Peyer's patch (tissue), 4 donors: ENCODE data around the gene GPSM1. TPM values are rescaled to one million over a fixed set of nuclear protein-coding genes. Genes with fewer than 3 reads are reported as not detected.

ENCODE experiments used
- DNase-seq, 3 donors: peaks; one replicate each; pipeline ENCODE4 v3.0.0-alpha.2; 2017 to 2019
- H3K27ac ChIP-seq, 4 donors: fragments of 200-600 bp; sonication (generic); one replicate each; pipeline ENCODE4 v1.5.1; 2016 to 2019
- H3K27me3 ChIP-seq, 2 donors: fragments of 200-600 bp; sonication (generic); one replicate each; pipeline ENCODE4 v1.5.1; 2019
- H3K36me3 ChIP-seq, 3 donors: fragments of 200-600 bp; sonication (generic); one replicate each; pipeline ENCODE4 v1.5.1; 2016 to 2019
- H3K4me1 ChIP-seq, 4 donors: fragments of 200-600 bp; sonication (generic); one replicate each; pipeline ENCODE4 v1.5.1; 2016 to 2019
- H3K4me3 ChIP-seq, 4 donors: fragments of 200-600 bp; sonication (generic); 1 replicate in 3 of 4; 2 replicates in 1 of 4; pipeline ENCODE4 v1.5.1; 2016 to 2019; ENCODE audit warnings: mild to moderate bottlenecking in 1 of 4
- H3K9me3 ChIP-seq, 4 donors: fragments of 200-600 bp; sonication (generic); one replicate each; pipeline ENCODE4 v1.5.1; 2016 to 2019; ENCODE audit warnings: mild to moderate bottlenecking in 1 of 4
- POLR2A ChIP-seq, 2 donors: fragments of 450-650 bp; IDR thresholded peaks; one replicate each; pipeline ENCODE4 v1.5.1; 2017; ENCODE audit warnings: antibody characterized with exemption in 2 of 2, mild to moderate bottlenecking in 2 of 2, moderate library complexity in 2 of 2
- total RNA-seq, 4 donors: library from RNA; depleted of rRNA; stranded (reverse); fragments of >200 nt; gene quantifications; one replicate each; pipeline ENCODE4 v1.1.0, GENCODE V29; 2016
- TF ChIP-seq, protein P1 (sequence below), 6 experiments: fragments of 450-650 bp in 4 of 6; fragments of 200-600 bp in 2 of 6; sonication (generic) in 1 of 6; IDR thresholded peaks; one replicate each; pipeline ENCODE4 v1.5.1; 2017 to 2019; ENCODE audit warnings: antibody characterized with exemption in 6 of 6, mild to moderate bottlenecking in 3 of 6, moderate library complexity in 1 of 6

GPSM1 gene
- total RNA-seq, 4 donors from 2014 or later: 3.7 to 25.6 (median 6.0) TPM

DNA sequence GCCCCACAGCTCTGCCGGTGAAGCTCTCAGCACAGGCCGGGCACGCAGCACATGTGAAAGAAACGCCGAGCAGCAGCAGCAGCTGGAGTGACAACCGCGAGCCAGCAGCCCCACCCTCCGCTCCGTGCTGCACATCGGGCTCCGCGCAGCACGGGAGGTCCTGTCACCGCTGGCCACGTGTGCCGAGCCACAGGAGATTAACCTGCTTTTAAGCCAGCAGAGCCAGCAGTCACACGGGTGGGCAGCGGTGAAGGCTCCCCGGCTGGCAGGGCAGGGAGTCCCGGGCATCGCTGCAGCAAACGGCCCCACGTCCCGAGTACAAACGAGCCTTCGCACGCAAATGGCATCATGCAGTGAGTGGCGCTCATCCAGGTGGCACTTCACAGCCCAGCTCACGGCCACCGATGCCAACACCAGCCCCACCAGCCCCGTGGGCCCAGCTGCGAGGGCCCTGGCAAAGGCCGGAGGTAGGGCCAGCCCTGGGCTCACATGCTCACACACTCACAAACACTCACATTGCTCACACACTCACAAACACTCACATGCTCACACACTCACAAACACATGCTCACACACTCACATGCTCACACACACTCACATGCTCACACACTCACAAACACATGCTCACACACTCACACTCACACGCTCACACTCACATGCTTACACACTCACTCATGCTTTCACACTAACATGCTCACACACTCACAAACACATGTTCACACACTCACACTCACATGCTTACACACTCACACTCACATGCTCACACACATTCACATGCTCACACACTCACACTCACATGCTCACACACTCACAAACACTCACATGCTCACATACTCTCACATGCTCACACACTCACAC lies 34.5 kb upstream of the GPSM1 start:
- TF ChIP-seq, protein P1, sequence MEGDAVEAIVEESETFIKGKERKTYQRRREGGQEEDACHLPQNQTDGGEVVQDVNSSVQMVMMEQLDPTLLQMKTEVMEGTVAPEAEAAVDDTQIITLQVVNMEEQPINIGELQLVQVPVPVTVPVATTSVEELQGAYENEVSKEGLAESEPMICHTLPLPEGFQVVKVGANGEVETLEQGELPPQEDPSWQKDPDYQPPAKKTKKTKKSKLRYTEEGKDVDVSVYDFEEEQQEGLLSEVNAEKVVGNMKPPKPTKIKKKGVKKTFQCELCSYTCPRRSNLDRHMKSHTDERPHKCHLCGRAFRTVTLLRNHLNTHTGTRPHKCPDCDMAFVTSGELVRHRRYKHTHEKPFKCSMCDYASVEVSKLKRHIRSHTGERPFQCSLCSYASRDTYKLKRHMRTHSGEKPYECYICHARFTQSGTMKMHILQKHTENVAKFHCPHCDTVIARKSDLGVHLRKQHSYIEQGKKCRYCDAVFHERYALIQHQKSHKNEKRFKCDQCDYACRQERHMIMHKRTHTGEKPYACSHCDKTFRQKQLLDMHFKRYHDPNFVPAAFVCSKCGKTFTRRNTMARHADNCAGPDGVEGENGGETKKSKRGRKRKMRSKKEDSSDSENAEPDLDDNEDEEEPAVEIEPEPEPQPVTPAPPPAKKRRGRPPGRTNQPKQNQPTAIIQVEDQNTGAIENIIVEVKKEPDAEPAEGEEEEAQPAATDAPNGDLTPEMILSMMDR (IDR thresholded peaks at IDR 0.05): no peak
- no peak for TF ChIP-seq POLR2A (IDR thresholded peaks at IDR 0.05)
- no peak overlapping the region for H3K27ac ChIP-seq

DNA sequence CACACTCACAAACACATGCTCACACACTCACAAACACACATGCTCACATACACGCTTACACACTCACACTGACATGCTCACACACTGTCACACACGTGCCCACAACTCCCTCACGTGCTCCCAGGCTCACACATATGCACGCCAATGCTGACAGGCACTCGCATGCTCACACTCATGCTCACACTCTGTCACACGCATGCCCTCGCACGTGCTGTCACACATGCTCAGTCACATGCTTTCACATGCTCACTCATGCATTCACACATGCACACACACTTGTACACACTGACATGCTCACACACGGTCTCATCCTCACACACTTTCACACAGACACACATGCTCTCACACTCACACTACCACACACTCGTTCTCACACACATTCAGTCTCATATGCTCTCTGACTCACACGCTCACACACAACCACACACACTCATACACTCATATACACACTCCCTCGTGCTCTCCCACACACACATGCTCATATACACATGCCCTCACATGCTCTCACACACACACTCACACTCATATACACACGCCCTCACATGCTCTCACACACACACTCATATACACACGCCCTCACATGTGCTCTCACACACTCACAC lies 33.8 kb upstream of the GPSM1 start:
- Histone ChIP-seq H3K36me3 (no peaks in the 10 kb centered on the region), H3K27ac (no peak overlapping the region), H3K27me3 (no peaks in the 10 kb centered on the region), H3K9me3 (no peaks in the 10 kb centered on the region), H3K4me3 (no peak overlapping the region), H3K4me1 (peaks cover 0 to 13% (median 0%) of the 10 kb centered on the region in 4 donors)
- no peak for DNase-seq
- TF ChIP-seq, protein P1 (IDR thresholded peaks at IDR 0.05): no peak
- TF ChIP-seq POLR2A (IDR thresholded peaks at IDR 0.05): no peak

More for the DNA sequence above, 34.5 kb upstream of the GPSM1 start:
- no peaks in the 10 kb centered on the region for H3K27me3 ChIP-seq
- H3K9me3 ChIP-seq: no peaks in the 10 kb centered on the region
- peaks cover 0 to 13% (median 0%) of the 10 kb centered on the region in 4 donors for H3K4me1 ChIP-seq
- no peak overlapping the region for H3K4me3 ChIP-seq
- H3K36me3 ChIP-seq: no peaks in the 10 kb centered on the region
- no peak for DNase-seq

DNA sequence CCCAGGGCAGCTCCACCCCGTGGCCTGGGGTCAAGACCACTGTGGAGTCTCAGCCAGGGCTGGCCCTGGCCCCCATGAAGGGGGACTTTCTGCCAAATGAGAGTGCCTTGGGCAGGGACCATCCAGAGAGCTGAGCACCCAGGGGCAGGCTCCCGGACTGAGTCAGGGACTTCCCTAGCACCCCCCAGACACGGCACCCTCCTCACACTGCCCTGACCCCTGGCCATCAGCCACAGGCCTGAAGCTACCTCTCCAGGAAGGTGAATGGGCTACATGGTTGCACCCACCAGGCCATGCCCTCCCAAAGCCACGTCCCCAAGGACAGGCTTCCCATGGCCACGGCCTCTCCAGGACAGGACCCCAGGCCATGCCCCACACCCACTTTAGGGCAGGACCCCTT lies 32.9 kb upstream of the GPSM1 start:
- DNase-seq: no peak
- H3K27ac ChIP-seq: no peak overlapping the region
- H3K9me3 ChIP-seq: no peaks in the 10 kb centered on the region
- H3K36me3 ChIP-seq: no peaks in the 10 kb centered on the region
- TF ChIP-seq, protein P1 (IDR thresholded peaks at IDR 0.05): no peak
- no peak for TF ChIP-seq POLR2A (IDR thresholded peaks at IDR 0.05)
- no peaks in the 10 kb centered on the region for H3K27me3 ChIP-seq
- peaks cover 0 to 13% (median 0%) of the 10 kb centered on the region in 4 donors for H3K4me1 ChIP-seq
- H3K4me3 ChIP-seq: no peak overlapping the region

DNA sequence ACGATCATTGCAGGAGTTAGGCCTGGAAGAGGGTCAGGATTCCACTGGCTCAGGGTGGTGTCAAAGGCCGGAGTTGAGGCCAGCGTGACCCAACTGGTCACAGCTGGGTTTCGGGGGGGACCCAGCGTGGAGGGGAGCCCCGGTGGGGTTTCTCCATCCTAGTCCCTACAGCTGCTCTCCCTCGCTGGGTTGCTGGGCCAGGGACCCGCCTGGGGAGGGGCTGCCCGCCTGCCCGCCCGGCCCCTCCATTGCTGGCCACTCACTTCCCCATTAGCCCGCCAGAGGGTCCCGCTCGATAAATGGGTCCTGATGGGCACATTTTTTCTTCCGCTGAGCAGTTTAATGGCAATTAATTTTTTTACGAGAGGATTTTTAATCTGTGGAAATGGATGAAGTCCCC lies 32.3 kb upstream of the GPSM1 start:
- H3K4me1 ChIP-seq: peaks cover 0 to 13% (median 0%) of the 10 kb centered on the region in 4 donors
- TF ChIP-seq, protein P1 (IDR thresholded peaks at IDR 0.05): no peak
- no peak for TF ChIP-seq POLR2A (IDR thresholded peaks at IDR 0.05)
- H3K4me3 ChIP-seq: no peak overlapping the region
- H3K27ac ChIP-seq: no peak overlapping the region
- H3K9me3 ChIP-seq: no peaks in the 10 kb centered on the region
- DNase-seq: no peak
- no peaks in the 10 kb centered on the region for H3K27me3 ChIP-seq
- no peaks in the 10 kb centered on the region for H3K36me3 ChIP-seq

DNA sequence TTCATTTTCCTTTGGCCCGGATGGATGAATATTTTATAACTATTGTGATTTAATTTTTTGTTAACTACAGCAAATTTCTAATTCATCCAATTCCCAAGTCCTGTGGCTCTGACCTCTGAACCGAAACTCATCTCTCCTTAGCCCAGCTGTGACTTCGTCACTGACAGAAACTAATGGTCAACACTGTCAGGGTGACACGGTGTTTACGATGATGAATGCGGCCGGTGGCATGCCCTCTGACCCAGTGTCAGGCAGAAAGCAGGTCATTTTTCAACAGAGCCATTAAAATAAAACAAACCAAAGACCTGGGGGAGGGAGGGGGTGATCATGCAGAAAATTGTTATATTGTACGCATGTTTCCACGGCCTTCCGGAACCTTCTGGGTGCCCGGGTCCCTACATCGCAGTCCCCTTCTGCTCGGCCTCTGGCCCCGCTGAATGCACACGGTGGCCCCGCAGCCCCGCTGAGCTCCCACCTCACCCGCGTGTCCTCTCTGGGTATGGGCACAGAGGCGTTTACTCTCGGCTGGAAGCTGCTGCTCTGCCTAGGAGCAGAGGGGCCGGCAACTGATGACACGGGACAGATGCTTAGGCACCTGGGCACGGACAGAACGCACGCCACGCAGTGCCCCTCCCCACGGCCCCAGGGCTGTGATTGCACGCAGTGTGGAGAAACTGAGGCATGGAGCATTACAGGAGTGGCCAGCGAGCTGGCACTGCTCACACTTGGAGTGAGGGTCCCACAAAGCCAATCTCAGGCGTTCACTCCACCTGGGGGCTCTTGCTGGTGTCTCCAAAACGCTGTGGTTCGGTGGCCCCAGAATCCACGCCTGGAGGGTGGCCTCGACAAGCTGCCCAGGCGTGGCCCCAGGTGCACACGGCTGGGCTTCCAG lies 31.6 kb upstream of the GPSM1 start:
- Histone ChIP-seq H3K4me3 (no peak overlapping the region), H3K36me3 (no peaks in the 10 kb centered on the region), H3K27ac (no peak overlapping the region), H3K9me3 (no peaks in the 10 kb centered on the region), H3K4me1 (peaks cover 0 to 13% (median 0%) of the 10 kb centered on the region in 4 donors), H3K27me3 (no peaks in the 10 kb centered on the region)
- TF ChIP-seq, protein P1 (IDR thresholded peaks at IDR 0.05): no peak
- no peak for TF ChIP-seq POLR2A (IDR thresholded peaks at IDR 0.05)
- no peak for DNase-seq
